WTC11 (cell line): Measurements from ENCODE around the gene TRIP10.

Experiments
- FOXK1 ChIP-seq: sonication (generic); formaldehyde crosslinking; IDR thresholded peaks from 2 replicates; pipeline ENCODE4 v1.8.0; 2022; ENCODE audit warnings: mild to moderate bottlenecking, moderate library complexity, missing genetic modification reagents
- NR1H2 ChIP-seq: sonication (generic); formaldehyde crosslinking; IDR thresholded peaks from 2 replicates; pipeline ENCODE4 v1.9.0; 2021; ENCODE audit warnings: mild to moderate bottlenecking, moderate library complexity, missing genetic modification reagents
- OVOL2 ChIP-seq: fragments of 250-450 bp; sonication (Bioruptor Pico); IDR thresholded peaks from 2 replicates; pipeline ENCODE4 v1.9.0; 2021; ENCODE audit warnings: mild to moderate bottlenecking, borderline replicate concordance
- ZNF219 ChIP-seq: sonication (generic); formaldehyde crosslinking; IDR thresholded peaks from 2 replicates; pipeline ENCODE4 v1.8.0; 2023; ENCODE audit warnings: missing genetic modification reagents, mild to moderate bottlenecking, borderline replicate concordance
- ZNF416 ChIP-seq: fragments of 250-450 bp; sonication (Bioruptor Pico); IDR thresholded peaks from 2 replicates; pipeline ENCODE4 v1.9.0; 2021; ENCODE audit warnings: mild to moderate bottlenecking, inconsistent platforms
- TF ChIP-seq, protein P1 (sequence below): fragments of 200-600 bp; IDR thresholded peaks from 2 replicates; pipeline ENCODE4 v1.8.0; 2022; ENCODE audit warnings: antibody characterized with exemption
- TF ChIP-seq, protein P2 (sequence below): sonication (generic); formaldehyde crosslinking; IDR thresholded peaks from 2 replicates; pipeline ENCODE4 v1.8.1; 2023; ENCODE audit warnings: mild to moderate bottlenecking, missing genetic modification reagents, moderate library complexity

- TF ChIP-seq ZNF219 (CRISPR knock-in tag) (no peak), NR1H2 (CRISPR knock-in tag) (no peak), ZNF416 (CRISPR knock-in tag) (no peak), OVOL2 (CRISPR knock-in tag) (no peak), FOXK1 (CRISPR knock-in tag) (no peak)
- TF ChIP-seq, protein P1, sequence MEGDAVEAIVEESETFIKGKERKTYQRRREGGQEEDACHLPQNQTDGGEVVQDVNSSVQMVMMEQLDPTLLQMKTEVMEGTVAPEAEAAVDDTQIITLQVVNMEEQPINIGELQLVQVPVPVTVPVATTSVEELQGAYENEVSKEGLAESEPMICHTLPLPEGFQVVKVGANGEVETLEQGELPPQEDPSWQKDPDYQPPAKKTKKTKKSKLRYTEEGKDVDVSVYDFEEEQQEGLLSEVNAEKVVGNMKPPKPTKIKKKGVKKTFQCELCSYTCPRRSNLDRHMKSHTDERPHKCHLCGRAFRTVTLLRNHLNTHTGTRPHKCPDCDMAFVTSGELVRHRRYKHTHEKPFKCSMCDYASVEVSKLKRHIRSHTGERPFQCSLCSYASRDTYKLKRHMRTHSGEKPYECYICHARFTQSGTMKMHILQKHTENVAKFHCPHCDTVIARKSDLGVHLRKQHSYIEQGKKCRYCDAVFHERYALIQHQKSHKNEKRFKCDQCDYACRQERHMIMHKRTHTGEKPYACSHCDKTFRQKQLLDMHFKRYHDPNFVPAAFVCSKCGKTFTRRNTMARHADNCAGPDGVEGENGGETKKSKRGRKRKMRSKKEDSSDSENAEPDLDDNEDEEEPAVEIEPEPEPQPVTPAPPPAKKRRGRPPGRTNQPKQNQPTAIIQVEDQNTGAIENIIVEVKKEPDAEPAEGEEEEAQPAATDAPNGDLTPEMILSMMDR = no peak
- TF ChIP-seq, protein P2, sequence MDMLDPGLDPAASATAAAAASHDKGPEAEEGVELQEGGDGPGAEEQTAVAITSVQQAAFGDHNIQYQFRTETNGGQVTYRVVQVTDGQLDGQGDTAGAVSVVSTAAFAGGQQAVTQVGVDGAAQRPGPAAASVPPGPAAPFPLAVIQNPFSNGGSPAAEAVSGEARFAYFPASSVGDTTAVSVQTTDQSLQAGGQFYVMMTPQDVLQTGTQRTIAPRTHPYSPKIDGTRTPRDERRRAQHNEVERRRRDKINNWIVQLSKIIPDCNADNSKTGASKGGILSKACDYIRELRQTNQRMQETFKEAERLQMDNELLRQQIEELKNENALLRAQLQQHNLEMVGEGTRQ (CRISPR knock-in tag) = no peak
These were observed 1.4 kb upstream of the TRIP10 start for GRCh38 chr19:6737873-6738786.
